GM23338 (cell line): ENCODE measurements around the gene SPECC1. TPM values are rescaled to one million over a fixed set of nuclear protein-coding genes. Genes with fewer than 3 reads are reported as not detected.

Experiments
- ATAC-seq: fragments of 200-7000 bp; cut with Tn5 transposase; 3 replicates; pipeline ENCODE4 v1.9.1; 2020
- DNase-seq: peaks from one replicate; pipeline ENCODE4 v3.0.0-alpha.2; 2015; ENCODE audit warnings: low spot score
- H2AFZ ChIP-seq: fragments of 200-600 bp; sonication (generic); 2 replicates; pipeline ENCODE4 v1.8.0; 2016; ENCODE audit warnings: antibody characterized with exemption, mild to moderate bottlenecking, moderate library complexity
- H3F3A ChIP-seq: fragments of 200-600 bp; sonication (generic); replicated peaks from 2 replicates; pipeline ENCODE4 v1.8.0; 2017; ENCODE audit warnings: antibody characterized with exemption, mixed run types, low read depth
- H3K27ac ChIP-seq: fragments of 200-600 bp; sonication (generic); 2 replicates; pipeline ENCODE4 v1.6.1; 2016; ENCODE audit warnings: low read depth
- H3K27me3 ChIP-seq: fragments of 200-600 bp; sonication (generic); 2 replicates; pipeline ENCODE4 v1.8.0; 2016; ENCODE audit warnings: mild to moderate bottlenecking, mixed run types, moderate library complexity; ENCODE audit not compliant: insufficient read depth
- H3K36me3 ChIP-seq: fragments of 200-600 bp; sonication (generic); 2 replicates; pipeline ENCODE4 v1.8.0; 2016; ENCODE audit warnings: mild to moderate bottlenecking; ENCODE audit not compliant: insufficient read depth
- H3K4me1 ChIP-seq: fragments of 200-600 bp; sonication (generic); 2 replicates; pipeline ENCODE4 v1.8.0; 2016; ENCODE audit warnings: mild to moderate bottlenecking, moderate library complexity; ENCODE audit not compliant: insufficient read depth
- H3K4me2 ChIP-seq: fragments of 200-600 bp; sonication (generic); 2 replicates; pipeline ENCODE4 v1.7.1; 2017; ENCODE audit warnings: mixed run types
- H3K4me3 ChIP-seq: fragments of 200-600 bp; sonication (generic); 2 replicates; pipeline ENCODE4 v1.6.1; 2016; ENCODE audit warnings: mixed run types
- H3K79me2 ChIP-seq: fragments of 200-600 bp; sonication (generic); replicated peaks from 2 replicates; pipeline ENCODE4 v1.8.0; 2017; ENCODE audit warnings: mild to moderate bottlenecking; ENCODE audit not compliant: insufficient read depth
- H3K9me2 ChIP-seq: fragments of 200-600 bp; sonication (generic); 2 replicates; pipeline ENCODE4 v1.8.0; 2017; ENCODE audit not compliant: insufficient read depth
- H4K20me1 ChIP-seq: fragments of 200-600 bp; sonication (generic); replicated peaks from 2 replicates; pipeline ENCODE4 v1.8.0; 2017; ENCODE audit warnings: mild to moderate bottlenecking; ENCODE audit not compliant: insufficient read depth
- H3K27ac Mint-ChIP-seq: 2 replicates; pipeline ENCODE4 v1.8.0; 2020; ENCODE audit warnings: inconsistent platforms, mild to moderate bottlenecking, moderate library complexity, mixed read lengths
- H3K27me3 Mint-ChIP-seq: 3 replicates; pipeline ENCODE4 v1.8.0; 2022; ENCODE audit warnings: low read depth, mild to moderate bottlenecking, moderate library complexity, mixed read lengths, inconsistent platforms; ENCODE audit not compliant: insufficient read depth, poor library complexity
- H3K36me3 Mint-ChIP-seq: 3 replicates; pipeline ENCODE4 v1.8.0; 2021; ENCODE audit warnings: low read depth, mild to moderate bottlenecking, inconsistent platforms, moderate library complexity, mixed read lengths
- H3K4me1 Mint-ChIP-seq: 3 replicates; pipeline ENCODE4 v1.8.0; 2020; ENCODE audit warnings: mild to moderate bottlenecking, inconsistent platforms, mixed read lengths
- H3K4me3 Mint-ChIP-seq: 3 replicates; pipeline ENCODE4 v1.8.0; 2021; ENCODE audit warnings: moderate library complexity, mild to moderate bottlenecking, inconsistent platforms, mixed read lengths
- H3K9me3 Mint-ChIP-seq: 3 replicates; pipeline ENCODE4 v1.8.0; 2020; ENCODE audit warnings: moderate library complexity, mild to moderate bottlenecking, inconsistent platforms, mixed read lengths
- CREB1 ChIP-seq: fragments of 250-450 bp; sonication (Bioruptor Pico); IDR thresholded peaks from 2 replicates; pipeline ENCODE4 v1.5.0; 2020; ENCODE audit warnings: low read depth, mild to moderate bottlenecking, moderate library complexity
- CTCF ChIP-seq, 2 experiments: fragments of 200-600 bp in 1 of 2; sonication (generic) in 1 of 2; conservative IDR thresholded peaks; 2 replicates each; pipeline versions ENCODE4 v1.5.1 to v1.6.1; 2016 to 2017; ENCODE audit warnings: antibody characterized with exemption in 2 of 2, low read depth in 2 of 2, mild to moderate bottlenecking in 2 of 2, moderate library complexity in 1 of 2
- ETS1 ChIP-seq: IDR thresholded peaks from 2 replicates; pipeline ENCODE4 v1.6.1; 2016; ENCODE audit warnings: antibody characterized with exemption
- EZH2 ChIP-seq: fragments of 200-600 bp; sonication (generic); IDR thresholded peaks from one replicate; pipeline ENCODE4 v1.8.0; 2017; ENCODE audit warnings: antibody characterized with exemption, mild to moderate bottlenecking, low read depth; ENCODE audit not compliant: unreplicated experiment
- EZH2phosphoT487 ChIP-seq: fragments of 200-600 bp; sonication (generic); IDR thresholded peaks from one replicate; pipeline ENCODE4 v1.8.1; 2018; ENCODE audit warnings: antibody characterized with exemption; ENCODE audit not compliant: unreplicated experiment
- NANOG ChIP-seq: IDR thresholded peaks from 2 replicates; pipeline ENCODE4 v1.6.1; 2016; ENCODE audit warnings: antibody characterized with exemption, borderline replicate concordance
- POLR2AphosphoS5 ChIP-seq: IDR thresholded peaks from 2 replicates; pipeline ENCODE4 v1.6.1; 2016; ENCODE audit warnings: antibody characterized with exemption, low read depth
- REST ChIP-seq: IDR thresholded peaks from one replicate; pipeline ENCODE4 v1.6.1; 2018; ENCODE audit warnings: antibody characterized with exemption; ENCODE audit not compliant: unreplicated experiment
- STAT1 ChIP-seq: IDR thresholded peaks from one replicate; pipeline ENCODE4 v1.6.1; 2016; ENCODE audit warnings: antibody characterized with exemption; ENCODE audit not compliant: unreplicated experiment
- ZNF114 ChIP-seq: fragments of 250-450 bp; sonication (Bioruptor Pico); IDR thresholded peaks from 2 replicates; pipeline ENCODE4 v1.5.0; 2020; ENCODE audit warnings: mild to moderate bottlenecking, moderate library complexity
- polyA plus RNA-seq: library from polyadenylated mRNA; unstranded; fragments of >200 nt; fragmentation: Nextera tagmentation; extraction: Ambion mirVana; gene quantifications from 2 replicates; pipeline ENCODE4 v1.2.1, GENCODE V29; 2016
- total RNA-seq: library from RNA; depleted of rRNA; stranded (reverse); fragments of >200 nt; shearing (Covaris generic); gene quantifications from 2 replicates; pipeline ENCODE4 v1.2.3, GENCODE V29; 2014

SPECC1 gene
- total and polyA plus RNA-seq, 2 experiments from 2014 or later, result 42.6 to 101 TPM

GRCh38 chr17:20289984-20290383, 280.8 kb downstream of the SPECC1 start:
- H3K4me3 Mint-ChIP-seq, result no peak overlapping the region
- Histone ChIP-seq H2AFZ (no peak overlapping the region), H3K79me2 (no peaks in the 10 kb centered on the region), H3K9me2 (no peaks in the 10 kb centered on the region), H3K4me1 (no peaks in the 10 kb centered on the region), H3K27me3 (no peaks in the 10 kb centered on the region), H3K4me3 (no peak overlapping the region), H4K20me1 (no peaks in the 10 kb centered on the region; the same call in 1 of the 2 replicates), H3K4me2 (no peak overlapping the region), H3K36me3 (no peaks in the 10 kb centered on the region; the same call in 1 of the 2 replicates), H3F3A (no peaks in the 10 kb centered on the region), H3K27ac (no peak overlapping the region)
- TF ChIP-seq POLR2AphosphoS5 (no peak), ETS1 (no peak), REST (no peak), NANOG (no peak), STAT1 (no peak)
- no peaks in the 10 kb centered on the region for H3K4me1 Mint-ChIP-seq
- peaks cover 62% of the 10 kb centered on the region for H3K36me3 Mint-ChIP-seq
- no peak overlapping the region for H3K27ac Mint-ChIP-seq
- no peaks in the 10 kb centered on the region for H3K9me3 Mint-ChIP-seq
- no peak for DNase-seq
- ATAC-seq, result no peak
- peaks cover 2% of the 10 kb centered on the region for H3K27me3 Mint-ChIP-seq

- no peaks in the 10 kb centered on the region for H3K4me1 Mint-ChIP-seq
- Histone ChIP-seq H3F3A (no peaks in the 10 kb centered on the region), H2AFZ (no peak overlapping the region), H4K20me1 (no peaks in the 10 kb centered on the region; the same call in 1 of the 2 replicates), H3K27ac (no peak overlapping the region), H3K4me3 (no peak overlapping the region), H3K4me1 (no peaks in the 10 kb centered on the region), H3K36me3 (no peaks in the 10 kb centered on the region; the same call in 1 of the 2 replicates), H3K9me2 (no peaks in the 10 kb centered on the region), H3K4me2 (no peak overlapping the region), H3K79me2 (0 out of 2 replicates have a peak, but pooled peaks cover 3% of the 10 kb centered on the region), H3K27me3 (no peaks in the 10 kb centered on the region)
- H3K27me3 Mint-ChIP-seq, result peaks cover 3% of the 10 kb centered on the region
- no peak for ATAC-seq
- DNase-seq, result no peak
- H3K27ac Mint-ChIP-seq, result peak overlapping the region; percentile 76; the same call in 1 of the 2 replicates
- peaks cover 57% of the 10 kb centered on the region for H3K36me3 Mint-ChIP-seq
- no peak overlapping the region for H3K4me3 Mint-ChIP-seq
- no peaks in the 10 kb centered on the region for H3K9me3 Mint-ChIP-seq
- TF ChIP-seq CTCF (conservative IDR thresholded peaks at IDR 0.05; ENCODE audit: low read depth in 2 of 2) (no peak), EZH2phosphoT487 (no peak), ZNF114 (CRISPR knock-in tag) (no peak), EZH2 (no peak), ETS1 (no peak), CREB1 (CRISPR knock-in tag) (no peak), NANOG (no peak), STAT1 (no peak)
Measured at GRCh38 chr17:20291853-20292252, 282.7 kb downstream of the SPECC1 start.
